COLO829 (cell line): ENCODE results near the gene HOXA11.

Experiments used
- DNase-seq: peaks from one replicate; pipeline ENCODE4 v3.0.0; 2012; ENCODE audit warnings: low spot score

HOXA11 gene

GRCh38 chr7:27192546-27193334 lies 7.7 kb upstream of the HOXA11 start:
- DNase-seq, result no peak

- DNase-seq, result no peak
These were observed 7.0 kb upstream of the HOXA11 start for GRCh38 chr7:27191833-27192545.

- no peak for DNase-seq
These were observed 6.2 kb upstream of the HOXA11 start for GRCh38 chr7:27191161-27191731.

- DNase-seq, result no peak
These were observed 5.1 kb upstream of the HOXA11 start for GRCh38 chr7:27189997-27190748.

- DNase-seq, result no peak
These were observed 4.4 kb upstream of the HOXA11 start for GRCh38 chr7:27189295-27189996.

- no peak for DNase-seq
These were observed 3.6 kb upstream of the HOXA11 start for GRCh38 chr7:27188386-27189294.

GRCh38 chr7:27187475-27188385 lies 2.7 kb upstream of the HOXA11 start:
- no peak for DNase-seq

- no peak for DNase-seq
These were observed 1.8 kb upstream of the HOXA11 start for GRCh38 chr7:27186668-27187474.

GRCh38 chr7:27185854-27186667 lies 1.0 kb upstream of the HOXA11 start:
- DNase-seq, result no peak

- DNase-seq, result no peak
These were observed 557 bp downstream of the HOXA11 start for GRCh38 chr7:27184337-27185012.

GRCh38 chr7:27183682-27184336 lies 1.2 kb downstream of the HOXA11 start:
- no peak for DNase-seq

- DNase-seq, result no peak
These were observed 2.0 kb downstream of the HOXA11 start for GRCh38 chr7:27182861-27183681.

- DNase-seq, result no peak
These were observed 2.7 kb downstream of the HOXA11 start for GRCh38 chr7:27182285-27182841.

- DNase-seq, result no peak
These were observed 3.2 kb downstream of the HOXA11 start for GRCh38 chr7:27181795-27182275.
